CD14-positive monocyte (primary cell): ENCODE measurements around the gene IL6R. TPM values are rescaled to one million over a fixed set of nuclear protein-coding genes. Genes with fewer than 3 reads are reported as not detected.
"Not testable (repeated sequence)": the region's sequence is repeated elsewhere in the genome, so short reads cannot be mapped to it uniquely, and the experiment has no call there.

ENCODE experiments used
- DNase-seq, 3 donors: peaks; one replicate each; pipeline ENCODE4 v3.0.0-alpha.2; 2011 to 2022
- H2AFZ ChIP-seq: 2 replicates; pipeline ENCODE4 v1.6.0; 2012; ENCODE audit warnings: mild to moderate bottlenecking, low read depth, low read length, inconsistent platforms; ENCODE audit not compliant: insufficient read depth, poor library complexity, severe bottlenecking
- H3K27ac ChIP-seq, 2 donors: 1 replicate in 1 of 2; 2 replicates in 1 of 2; pipeline ENCODE4 v1.5.1; 2012 to 2013; ENCODE audit warnings: low read length in 2 of 2, control low read depth in 1 of 2, inconsistent platforms in 1 of 2, low read depth in 1 of 2, mild to moderate bottlenecking in 1 of 2
- H3K27me3 ChIP-seq, 2 donors: one replicate each; pipeline versions ENCODE4 v1.6.0 to v1.6.1; 2011 to 2013; ENCODE audit warnings: low read length in 2 of 2; ENCODE audit not compliant: control insufficient read depth in 2 of 2, insufficient read depth in 2 of 2
- H3K36me3 ChIP-seq, 2 donors: replicated peaks in 1 of 2; 1 replicate in 1 of 2; 2 replicates in 1 of 2; pipeline versions ENCODE4 v1.5.1 to v1.6.1; 2012 to 2013; ENCODE audit warnings: low read length in 2 of 2, control low read depth in 1 of 2, inconsistent platforms in 1 of 2, mild to moderate bottlenecking in 1 of 2; ENCODE audit not compliant: insufficient read depth in 2 of 2, control insufficient read depth in 1 of 2
- H3K4me1 ChIP-seq, 2 donors: 1 replicate in 1 of 2; 2 replicates in 1 of 2; pipeline versions ENCODE4 v1.5.1 to v1.6.1; 2012 to 2013; ENCODE audit warnings: low read length in 2 of 2, control low read depth in 1 of 2, inconsistent platforms in 1 of 2, mild to moderate bottlenecking in 1 of 2, moderate library complexity in 1 of 2; ENCODE audit not compliant: insufficient read depth in 2 of 2, control insufficient read depth in 1 of 2
- H3K4me2 ChIP-seq: replicated peaks from 2 replicates; pipeline ENCODE3; 2012; ENCODE audit warnings: low read length, moderate library complexity, mild to moderate bottlenecking; ENCODE audit not compliant: poor library complexity, severe bottlenecking; ENCODE audit errors: extremely low read depth
- H3K4me3 ChIP-seq, 3 experiments: fragments of 200-600 bp in 1 of 3; sonication (generic) in 1 of 3; replicated peaks in 1 of 3; 1 replicate in 2 of 3; 2 replicates in 1 of 3; pipeline ENCODE4 v1.5.1; 2011 to 2013; ENCODE audit warnings: low read length in 3 of 3, mild to moderate bottlenecking in 3 of 3, control low read depth in 2 of 3, low read depth in 2 of 3, inconsistent platforms in 1 of 3, moderate library complexity in 1 of 3
- H3K79me2 ChIP-seq: 2 replicates; pipeline ENCODE4 v1.6.0; 2012; ENCODE audit warnings: mild to moderate bottlenecking, control low read depth, inconsistent platforms, low read length, moderate library complexity; ENCODE audit not compliant: insufficient read depth
- H3K9ac ChIP-seq: 2 replicates; pipeline ENCODE4 v1.6.0; 2017; ENCODE audit warnings: low read length, mild to moderate bottlenecking; ENCODE audit not compliant: insufficient read depth, poor library complexity, severe bottlenecking
- H3K9me3 ChIP-seq, 2 donors: replicated peaks in 1 of 2; 1 replicate in 1 of 2; 2 replicates in 1 of 2; pipeline versions ENCODE4 v1.5.1 to v1.6.1; 2012 to 2013; ENCODE audit warnings: low read length in 2 of 2, control low read depth in 1 of 2; ENCODE audit not compliant: control insufficient read depth in 1 of 2, insufficient read depth in 1 of 2
- H4K20me1 ChIP-seq: 2 replicates; pipeline ENCODE4 v1.6.0; 2012; ENCODE audit warnings: mild to moderate bottlenecking, low read length, control low read depth, moderate library complexity; ENCODE audit not compliant: insufficient read depth
- H3K27ac Mint-ChIP-seq, 7 donors: one replicate each; pipeline ENCODE4 v1.8.0; 2020; ENCODE audit warnings: mild to moderate bottlenecking in 7 of 7, mixed read lengths in 7 of 7, moderate library complexity in 6 of 7, inconsistent platforms in 2 of 7
- H3K27me3 Mint-ChIP-seq, 3 donors: one replicate each; pipeline ENCODE4 v1.8.0; 2021 to 2022; ENCODE audit warnings: low read depth in 3 of 3, mild to moderate bottlenecking in 3 of 3, mixed read lengths in 3 of 3, moderate library complexity in 3 of 3, inconsistent platforms in 1 of 3
- H3K36me3 Mint-ChIP-seq, 2 donors: one replicate each; pipeline ENCODE4 v1.8.0; 2020; ENCODE audit warnings: mixed read lengths in 2 of 2, inconsistent platforms in 1 of 2, mild to moderate bottlenecking in 1 of 2
- H3K4me1 Mint-ChIP-seq: one replicate; pipeline ENCODE4 v1.8.0; 2020; ENCODE audit warnings: mild to moderate bottlenecking, mixed read lengths
- H3K4me3 Mint-ChIP-seq, 2 donors: one replicate each; pipeline ENCODE4 v1.8.0; 2020; ENCODE audit warnings: mild to moderate bottlenecking in 2 of 2, mixed read lengths in 2 of 2, moderate library complexity in 1 of 2
- H3K9me3 Mint-ChIP-seq, 7 donors: one replicate each; pipeline ENCODE4 v1.8.0; 2020 to 2022; ENCODE audit warnings: mixed read lengths in 7 of 7, mild to moderate bottlenecking in 6 of 7, moderate library complexity in 6 of 7, inconsistent platforms in 2 of 7
- CTCF ChIP-seq: fragments of 200-600 bp; IDR thresholded peaks from one replicate; pipeline ENCODE4 v1.8.0; 2022; ENCODE audit warnings: antibody characterized with exemption, mild to moderate bottlenecking
- WGBS: methylation state at CpG from one replicate; pipeline ENCODE4 v1.1.5; 2013; ENCODE audit warnings: missing lambda C conversion rate; ENCODE audit not compliant: insufficient coverage; 5-methylcytosine and 5-hydroxymethylcytosine counted together
- intact Hi-C, 2 donors: fragments of 100-400 bp; cut with micrococcal nuclease; formaldehyde crosslinking; loops; one replicate each; pipeline versions ENCODE4 v1.15.0 to v1.15.1; 2023
- polyA plus RNA-seq, 3 donors: library from polyadenylated mRNA; depleted of rRNA in 1 of 3; unstranded in 2 of 3; stranded (reverse) in 1 of 3; fragments of 300-500 nt in 2 of 3; fragments of >200 nt in 1 of 3; fragmentation: Illumina TruSeq in 2 of 3; gene quantifications; 1 replicate in 2 of 3; 2 replicates in 1 of 3; pipeline ENCODE4 v1.2.3, GENCODE V29; 2012 to 2021

The IL6R gene
- polyA plus RNA-seq, 3 donors, result 56.4 to 81.7 (median 62.1) TPM

DNA sequence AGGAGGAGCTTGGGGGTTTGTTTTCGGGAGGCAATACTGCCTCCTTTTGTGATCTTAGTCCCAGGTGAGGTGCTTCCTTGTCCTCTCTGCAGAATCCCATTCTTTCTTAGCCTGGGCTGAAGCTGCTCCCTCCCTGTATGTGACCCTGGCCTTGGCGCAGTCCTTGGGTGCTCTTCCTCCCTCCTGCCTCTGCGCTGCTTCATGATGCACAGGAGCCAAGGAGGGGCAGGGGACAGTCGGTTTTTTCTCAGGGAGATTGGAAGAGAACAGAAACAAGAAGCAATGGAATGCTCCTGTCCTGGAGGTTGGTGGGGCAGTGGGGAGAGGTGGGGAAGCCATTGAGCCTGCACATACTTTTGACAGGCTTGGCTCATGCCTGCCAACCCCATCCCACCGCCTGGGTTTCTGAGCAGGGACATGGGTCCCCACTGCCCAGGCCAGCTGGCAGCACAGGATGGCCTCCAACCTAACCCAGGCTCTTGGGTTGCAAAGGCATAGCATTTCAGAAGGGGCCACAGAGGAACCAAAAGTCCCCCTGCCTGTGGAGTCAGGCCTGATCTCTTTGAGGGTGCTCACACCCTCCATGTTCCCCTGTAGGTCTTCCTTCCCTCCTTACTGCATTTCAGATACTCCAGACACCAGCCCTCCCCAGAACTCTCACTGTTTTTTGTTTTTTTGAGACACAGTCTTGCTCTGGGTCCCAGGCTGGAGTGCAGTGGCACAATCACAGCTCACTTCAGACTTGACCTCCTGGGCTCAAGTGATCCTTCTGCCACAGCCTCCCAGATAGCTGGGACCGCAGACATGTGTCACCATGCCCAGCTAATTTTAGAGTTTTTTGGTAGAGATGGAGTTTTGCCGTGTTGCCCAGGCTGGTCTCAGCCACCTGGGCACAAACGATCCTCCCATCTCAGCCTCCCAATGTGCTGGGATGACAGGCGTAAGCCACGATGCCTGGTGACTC is 16.1 kb downstream of the IL6R start:
- H3K4me3 Mint-ChIP-seq, result peak overlapping the region in 1 of 2 donors; percentile 48
- H3K27ac Mint-ChIP-seq, result peak overlapping the region; percentile 90 to 96 (median 95)
- TF ChIP-seq CTCF, result no peak
- peaks cover 92% of the 10 kb centered on the region for H3K4me1 Mint-ChIP-seq
- H3K36me3 ChIP-seq, result peaks cover 6 to 35% of the 10 kb centered on the region in 2 donors
- peaks cover 78 to 93% of the 10 kb centered on the region in 2 donors for H3K4me1 ChIP-seq
- peak overlapping the region; percentile 56 for H3K9ac ChIP-seq
- H3K27ac ChIP-seq, result peak overlapping the region; percentile 97 to 98
- WGBS, result 100% methylated on average over 3 of the region's 10 CpGs
- H3K36me3 Mint-ChIP-seq, result peaks cover 50 to 61% of the 10 kb centered on the region in 2 donors
- no peak overlapping the region for H2AFZ ChIP-seq
- H3K27me3 ChIP-seq, result no peaks in the 10 kb centered on the region
- no peaks in the 10 kb centered on the region for H3K9me3 ChIP-seq
- DNase-seq, result no peak
- peaks cover 0 to 2% (median 0%) of the 10 kb centered on the region in 7 donors for H3K9me3 Mint-ChIP-seq
- H4K20me1 ChIP-seq, result peaks cover 88% of the 10 kb centered on the region
- H3K79me2 ChIP-seq, result peaks cover 100% of the 10 kb centered on the region
- no peak overlapping the region for H3K4me2 ChIP-seq
- H3K4me3 ChIP-seq, result peak overlapping the region in 1 of 3 experiments; percentile 10
- intact Hi-C loops, result loop anchor here in 1 of 2 donors (1.0 kb wide), 1 partner anchor 10 kb away; no protein-coding TSS in a partner anchor
- no peaks in the 10 kb centered on the region for H3K27me3 Mint-ChIP-seq

DNA sequence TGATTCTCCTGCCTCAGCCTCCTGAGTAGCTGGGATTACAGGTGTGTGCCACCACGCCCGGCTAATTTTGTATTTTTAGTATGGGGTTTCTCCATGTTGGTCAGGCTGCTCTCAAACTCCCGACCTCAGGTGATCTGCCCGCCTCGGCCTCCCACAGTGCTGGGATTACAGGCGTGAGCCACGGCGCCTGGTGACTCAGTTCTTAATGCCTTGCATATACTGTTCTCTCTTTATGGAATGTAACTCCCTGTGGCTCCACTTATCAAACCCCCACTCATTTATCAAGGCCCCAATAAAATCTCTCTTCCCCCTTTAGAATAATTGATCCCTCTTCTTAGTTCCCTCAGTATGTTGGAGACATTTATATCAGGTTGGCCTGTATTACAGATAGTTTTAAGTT is 16.9 kb downstream of the IL6R start:
- H4K20me1 ChIP-seq, result peaks cover 88% of the 10 kb centered on the region
- H3K27me3 Mint-ChIP-seq, H3K4me3 ChIP-seq, H3K9ac ChIP-seq, H3K27me3 ChIP-seq, H3K9me3 Mint-ChIP-seq, H3K9me3 ChIP-seq, DNase-seq, H2AFZ ChIP-seq, H3K4me3 Mint-ChIP-seq: not testable (repeated sequence)
- H3K27ac ChIP-seq, result peak overlapping the region; percentile 84 to 98
- Mint-ChIP-seq H3K36me3 (peaks cover 44 to 59% of the 10 kb centered on the region in 2 donors), H3K4me1 (peaks cover 87% of the 10 kb centered on the region), H3K27ac (peak overlapping the region in 6 of 7 donors; percentile 91 to 95 (median 94))
- no CpG with 5 or more reads among the region's 8 CpGs for WGBS
- intact Hi-C loops, result loop anchor here in 1 of 2 donors (2.0 kb wide), 1 partner anchor 15 kb away; no protein-coding TSS in a partner anchor
- H3K36me3 ChIP-seq, result peaks cover 6 to 30% of the 10 kb centered on the region in 2 donors
- H3K4me2 ChIP-seq, result peak overlapping the region; percentile 25
- H3K4me1 ChIP-seq, result peaks cover 70 to 91% of the 10 kb centered on the region in 2 donors
- peaks cover 100% of the 10 kb centered on the region for H3K79me2 ChIP-seq
